NCI-H82 (cell line): ENCODE measurements around the gene IL36RN.
"Not testable (repeated sequence)": the region's sequence is repeated elsewhere in the genome, so short reads cannot be mapped to it uniquely, and the experiment has no call there.

Experiments used
- DNase-seq: peaks from one replicate; lab custom pipeline; 2025; lab: John Stamatoyannopoulos, UW

Gene IL36RN

GRCh38 chr2:113075030-113075429, 16.0 kb downstream of the IL36RN start:
- DNase-seq: no peak

- DNase-seq: no peak
Observed at GRCh38 chr2:113075600-113075999, 16.6 kb downstream of the IL36RN start.

- no peak for DNase-seq
Observed at GRCh38 chr2:113076954-113077669, 18.1 kb downstream of the IL36RN start.

GRCh38 chr2:113077921-113078320, 18.9 kb downstream of the IL36RN start:
- no peak for DNase-seq

GRCh38 chr2:113078350-113078839, 19.4 kb downstream of the IL36RN start:
- DNase-seq: no peak

- no peak for DNase-seq
Observed at GRCh38 chr2:113079131-113079530, 20.1 kb downstream of the IL36RN start.

GRCh38 chr2:113080134-113080533, 21.1 kb downstream of the IL36RN start:
- DNase-seq: peak; percentile 81

GRCh38 chr2:113081488-113082210, 22.7 kb downstream of the IL36RN start:
- no peak for DNase-seq

GRCh38 chr2:113083296-113083695, 24.3 kb downstream of the IL36RN start:
- no peak for DNase-seq

- peak; percentile 51 for DNase-seq
Observed at GRCh38 chr2:113084249-113085000, 25.4 kb downstream of the IL36RN start.

GRCh38 chr2:113085542-113085941, 26.5 kb downstream of the IL36RN start:
- DNase-seq: no peak

GRCh38 chr2:113088213-113088992, 29.4 kb downstream of the IL36RN start:
- DNase-seq: no peak

- DNase-seq: no peak
Observed at GRCh38 chr2:113089916-113090315, 30.9 kb downstream of the IL36RN start.

- DNase-seq: no peak
Observed at GRCh38 chr2:113091231-113091896, 32.4 kb downstream of the IL36RN start.

- no peak for DNase-seq
Observed at GRCh38 chr2:113092864-113093612, 34.0 kb downstream of the IL36RN start.

GRCh38 chr2:113093613-113093977, 34.6 kb downstream of the IL36RN start:
- no peak for DNase-seq

- DNase-seq: not testable (repeated sequence)
Observed at GRCh38 chr2:113096306-113096705, 37.3 kb downstream of the IL36RN start.

GRCh38 chr2:113096842-113097618, 38.0 kb downstream of the IL36RN start:
- not testable (repeated sequence) for DNase-seq

- no peak for DNase-seq
Observed at GRCh38 chr2:113098041-113098440, 39.0 kb downstream of the IL36RN start.

- DNase-seq: no peak
Observed at GRCh38 chr2:113098532-113098931, 39.5 kb downstream of the IL36RN start.
